SJCRH30 (cell line): Measurements from ENCODE around the gene PTAFR. TPM values are rescaled to one million over a fixed set of nuclear protein-coding genes. Genes with fewer than 3 reads are reported as not detected.

Experiments
- DNase-seq, 2 experiments: peaks; one replicate each; pipeline ENCODE4 v3.0.0-alpha.2; 2015 to 2020
- H3K27ac ChIP-seq: fragments of 250-450 bp; sonication (Bioruptor Pico); 2 replicates; pipeline ENCODE4 v1.5.1; 2020; ENCODE audit warnings: mild to moderate bottlenecking, moderate library complexity
- H3K27me3 ChIP-seq: fragments of 250-450 bp; sonication (Bioruptor Pico); 2 replicates; pipeline ENCODE4 v1.5.1; 2020; ENCODE audit warnings: mild to moderate bottlenecking, moderate library complexity
- H3K36me3 ChIP-seq: fragments of 250-450 bp; sonication (Bioruptor Pico); 2 replicates; pipeline ENCODE4 v1.5.1; 2020; ENCODE audit warnings: mild to moderate bottlenecking, moderate library complexity
- H3K4me1 ChIP-seq: fragments of 250-450 bp; sonication (Bioruptor Pico); 2 replicates; pipeline ENCODE4 v1.5.1; 2020; ENCODE audit warnings: mild to moderate bottlenecking, moderate library complexity
- H3K4me3 ChIP-seq: fragments of 250-450 bp; sonication (Bioruptor Pico); 2 replicates; pipeline ENCODE4 v1.5.1; 2020; ENCODE audit warnings: mild to moderate bottlenecking, moderate library complexity
- H3K9me3 ChIP-seq: fragments of 250-450 bp; sonication (Bioruptor Pico); replicated peaks from 2 replicates; pipeline ENCODE4 v1.5.1; 2020; ENCODE audit warnings: mild to moderate bottlenecking, moderate library complexity
- total RNA-seq: library from RNA; depleted of rRNA; stranded (reverse); fragments of >200 nt; shearing (Covaris generic); gene quantifications from 2 replicates; pipeline ENCODE4 v1.2.3, GENCODE V29; 2014

Gene PTAFR
- total RNA-seq, 1 experiment from 2014 or later, result 0.04 TPM

- DNase-seq, result peak in 1 of 2 experiments; percentile 26
- no peak overlapping the region for H3K27ac ChIP-seq
These were observed 14.6 kb upstream of the PTAFR start for GRCh38 chr1:28190996-28191645.

DNA sequence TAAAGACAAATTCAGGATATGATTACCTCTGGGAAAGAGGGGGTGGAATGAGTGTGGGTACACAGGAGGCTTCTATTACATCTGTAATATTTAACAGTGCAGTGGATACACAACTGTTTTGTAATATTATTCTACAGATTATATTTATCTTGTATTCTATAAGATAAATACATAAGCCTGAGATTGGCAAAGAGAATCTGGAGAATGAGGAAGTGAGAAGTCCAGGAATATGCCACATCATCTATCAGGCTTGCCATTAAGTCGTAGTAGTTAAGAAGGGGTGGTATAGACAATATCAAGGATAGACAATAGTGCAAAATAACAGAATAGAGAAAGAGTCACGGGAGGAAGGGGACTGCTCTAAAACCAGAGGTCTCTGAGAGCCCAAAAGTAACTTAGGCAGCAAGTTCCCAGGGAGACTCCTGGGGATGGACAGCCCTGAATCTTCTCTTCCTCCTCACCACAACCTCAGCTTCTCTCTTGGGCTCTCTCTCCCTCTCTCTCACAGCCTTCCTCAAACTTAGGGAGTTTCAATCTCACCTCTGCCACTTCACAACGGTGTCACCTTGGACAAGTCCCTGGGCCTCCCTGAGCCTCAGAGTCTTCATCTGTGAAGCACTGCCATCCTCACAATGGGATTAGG, 14.0 kb upstream of the PTAFR start:
- H3K27ac ChIP-seq, result no peak overlapping the region
- H3K27me3 ChIP-seq, result 0 out of 2 replicates have a peak, but pooled peaks cover 7% of the 10 kb centered on the region
- no peak for DNase-seq

More at GRCh38 chr1:28190996-28191645, 14.6 kb upstream of the PTAFR start:
- Histone ChIP-seq H3K36me3 (no peaks in the 10 kb centered on the region), H3K27me3 (0 out of 2 replicates have a peak, but pooled peaks cover 7% of the 10 kb centered on the region), H3K9me3 (0 out of 2 replicates have a peak, but pooled peaks cover 2% of the 10 kb centered on the region), H3K4me1 (peaks cover 7% of the 10 kb centered on the region; the same call in 1 of the 2 replicates), H3K4me3 (no peak overlapping the region)

DNA sequence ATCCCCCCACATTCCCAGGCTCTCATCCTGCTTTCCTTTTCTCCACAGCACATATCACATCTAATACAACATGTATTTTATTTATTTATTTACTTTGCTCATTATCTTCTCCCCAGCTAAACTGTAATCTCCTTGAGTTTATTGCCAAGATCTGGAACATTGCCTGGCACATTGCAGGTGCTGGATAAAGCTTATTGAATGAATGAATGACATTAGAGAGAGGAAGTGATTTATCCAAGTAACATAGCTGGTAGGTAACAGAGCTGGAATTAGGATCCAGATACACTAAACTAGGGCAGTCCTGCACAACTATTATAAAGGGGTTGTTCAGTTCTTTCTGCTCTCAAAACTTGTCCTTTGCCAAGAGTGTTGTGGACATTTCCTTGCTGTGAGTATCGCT, 8.6 kb upstream of the PTAFR start:
- H3K27ac ChIP-seq, result no peak overlapping the region
- H3K9me3 ChIP-seq, result 0 out of 2 replicates have a peak, but pooled peaks cover 2% of the 10 kb centered on the region
- no peaks in the 10 kb centered on the region for H3K4me1 ChIP-seq
- H3K36me3 ChIP-seq, result no peaks in the 10 kb centered on the region
- H3K4me3 ChIP-seq, result no peak overlapping the region
- DNase-seq, result no peak
- H3K27me3 ChIP-seq, result peaks cover 7% of the 10 kb centered on the region; the same call in 1 of the 2 replicates

More for the DNA sequence above, 14.0 kb upstream of the PTAFR start:
- H3K4me1 ChIP-seq, result peaks cover 3% of the 10 kb centered on the region; the same call in 1 of the 2 replicates
- H3K9me3 ChIP-seq, result 0 out of 2 replicates have a peak, but pooled peaks cover 2% of the 10 kb centered on the region
- H3K4me3 ChIP-seq, result no peak overlapping the region
- no peaks in the 10 kb centered on the region for H3K36me3 ChIP-seq

DNA sequence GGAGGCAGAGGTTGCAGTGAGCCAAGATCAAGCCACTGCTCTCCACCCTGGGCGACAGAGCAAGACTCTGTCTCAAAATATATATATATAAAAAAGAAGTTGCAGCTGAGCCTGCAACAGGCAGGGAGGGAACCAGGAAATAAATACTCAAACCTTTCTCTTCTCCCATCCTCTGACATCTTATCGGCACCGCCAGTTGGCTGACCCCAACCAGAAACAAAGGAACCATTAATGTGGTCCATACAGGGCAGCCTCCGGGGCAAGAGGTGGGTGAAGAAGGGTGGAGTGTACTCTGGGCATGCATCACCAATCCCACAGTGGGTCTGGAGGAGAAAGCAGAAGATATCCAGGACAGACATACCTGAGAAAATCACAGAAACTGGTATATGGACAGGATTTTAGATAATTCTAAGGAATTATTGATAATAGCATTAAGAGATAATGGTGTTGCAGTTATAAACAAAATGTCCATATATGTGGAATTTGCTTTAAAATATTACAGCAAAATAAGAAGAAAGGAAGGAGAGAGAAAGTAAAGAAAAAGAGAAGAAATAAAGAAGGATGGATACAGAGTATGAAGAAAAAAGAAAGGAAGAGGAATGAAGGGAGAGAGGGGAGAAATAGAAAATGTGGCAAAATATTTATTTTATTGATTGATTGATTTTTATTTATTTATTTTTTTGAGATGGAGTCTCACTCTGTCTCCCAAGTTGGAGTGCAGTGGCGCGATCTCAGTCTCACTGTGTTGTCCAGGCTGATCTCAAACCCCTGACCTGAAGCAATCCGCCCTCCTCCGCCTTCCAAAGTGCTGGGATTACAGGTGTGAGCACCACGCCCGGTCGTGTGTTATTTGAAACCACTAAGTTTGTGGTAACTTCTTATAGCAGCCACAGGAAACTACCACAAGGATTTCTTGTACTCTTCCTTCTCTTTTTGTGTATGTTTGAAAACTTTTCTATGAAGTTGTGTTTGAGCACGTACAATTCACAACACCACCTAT, 4.1 kb upstream of the PTAFR start:
- H3K9me3 ChIP-seq, result no peaks in the 10 kb centered on the region
- no peak for DNase-seq
- no peak overlapping the region for H3K27ac ChIP-seq
- peaks cover 5% of the 10 kb centered on the region; the same call in 1 of the 2 replicates for H3K27me3 ChIP-seq
- H3K4me3 ChIP-seq, result no peak overlapping the region
- no peaks in the 10 kb centered on the region for H3K4me1 ChIP-seq
- H3K36me3 ChIP-seq, result no peaks in the 10 kb centered on the region

- Histone ChIP-seq H3K27ac (no peak overlapping the region), H3K27me3 (peaks cover 6% of the 10 kb centered on the region; the same call in 1 of the 2 replicates), H3K4me3 (no peak overlapping the region), H3K36me3 (no peaks in the 10 kb centered on the region), H3K4me1 (no peaks in the 10 kb centered on the region), H3K9me3 (no peaks in the 10 kb centered on the region)
- DNase-seq, result no peak
These were observed 2.4 kb upstream of the PTAFR start for GRCh38 chr1:28178690-28179485.

GRCh38 chr1:28175955-28176485, 470 bp downstream of the PTAFR start:
- H3K4me1 ChIP-seq, result no peaks in the 10 kb centered on the region
- peaks cover 6% of the 10 kb centered on the region; the same call in 1 of the 2 replicates for H3K27me3 ChIP-seq
- no peaks in the 10 kb centered on the region for H3K36me3 ChIP-seq
- H3K9me3 ChIP-seq, result no peaks in the 10 kb centered on the region
- no peak overlapping the region for H3K4me3 ChIP-seq
- no peak for DNase-seq
- H3K27ac ChIP-seq, result no peak overlapping the region

DNA sequence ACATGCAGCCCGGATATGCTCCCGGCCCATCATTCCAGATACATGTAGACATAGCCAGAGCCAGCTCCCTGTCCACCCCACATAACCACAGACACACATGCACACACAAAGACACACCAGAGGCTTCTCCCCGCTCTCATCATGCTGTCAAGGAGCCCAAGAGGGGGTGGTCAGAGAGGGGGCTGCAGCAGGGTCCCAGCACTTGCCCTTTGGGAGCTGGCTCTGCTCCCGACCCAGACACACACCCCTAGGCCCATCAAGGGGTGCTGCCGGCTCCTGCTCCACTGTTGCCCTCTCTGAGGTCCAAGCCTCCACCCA, 2.6 kb downstream of the PTAFR start:
- H3K4me1 ChIP-seq, result no peaks in the 10 kb centered on the region
- 0 out of 2 replicates have a peak, but pooled peaks cover 6% of the 10 kb centered on the region for H3K27me3 ChIP-seq
- no peaks in the 10 kb centered on the region for H3K9me3 ChIP-seq
- DNase-seq, result peak in 1 of 2 experiments; percentile 22
- H3K27ac ChIP-seq, result no peak overlapping the region
- H3K36me3 ChIP-seq, result no peaks in the 10 kb centered on the region
- no peak overlapping the region for H3K4me3 ChIP-seq

- no peaks in the 10 kb centered on the region for H3K9me3 ChIP-seq
- no peak for DNase-seq
- no peak overlapping the region for H3K4me3 ChIP-seq
- 0 out of 2 replicates have a peak, but pooled peaks cover 6% of the 10 kb centered on the region for H3K27me3 ChIP-seq
- no peaks in the 10 kb centered on the region for H3K4me1 ChIP-seq
- H3K27ac ChIP-seq, result no peak overlapping the region
- H3K36me3 ChIP-seq, result no peaks in the 10 kb centered on the region
These were observed 3.1 kb downstream of the PTAFR start for GRCh38 chr1:28173151-28173979.

GRCh38 chr1:28172713-28173150, 3.8 kb downstream of the PTAFR start:
- Histone ChIP-seq H3K4me3 (no peak overlapping the region), H3K4me1 (no peaks in the 10 kb centered on the region), H3K36me3 (no peaks in the 10 kb centered on the region), H3K27ac (no peak overlapping the region), H3K27me3 (0 out of 2 replicates have a peak, but pooled peaks cover 6% of the 10 kb centered on the region), H3K9me3 (no peaks in the 10 kb centered on the region)
- no peak for DNase-seq

- Histone ChIP-seq H3K27ac (no peak overlapping the region), H3K4me3 (no peak overlapping the region), H3K27me3 (0 out of 2 replicates have a peak, but pooled peaks cover 6% of the 10 kb centered on the region), H3K36me3 (no peaks in the 10 kb centered on the region), H3K9me3 (no peaks in the 10 kb centered on the region), H3K4me1 (no peaks in the 10 kb centered on the region)
- DNase-seq, result no peak
These were observed 5.2 kb downstream of the PTAFR start for GRCh38 chr1:28171246-28171645.

DNA sequence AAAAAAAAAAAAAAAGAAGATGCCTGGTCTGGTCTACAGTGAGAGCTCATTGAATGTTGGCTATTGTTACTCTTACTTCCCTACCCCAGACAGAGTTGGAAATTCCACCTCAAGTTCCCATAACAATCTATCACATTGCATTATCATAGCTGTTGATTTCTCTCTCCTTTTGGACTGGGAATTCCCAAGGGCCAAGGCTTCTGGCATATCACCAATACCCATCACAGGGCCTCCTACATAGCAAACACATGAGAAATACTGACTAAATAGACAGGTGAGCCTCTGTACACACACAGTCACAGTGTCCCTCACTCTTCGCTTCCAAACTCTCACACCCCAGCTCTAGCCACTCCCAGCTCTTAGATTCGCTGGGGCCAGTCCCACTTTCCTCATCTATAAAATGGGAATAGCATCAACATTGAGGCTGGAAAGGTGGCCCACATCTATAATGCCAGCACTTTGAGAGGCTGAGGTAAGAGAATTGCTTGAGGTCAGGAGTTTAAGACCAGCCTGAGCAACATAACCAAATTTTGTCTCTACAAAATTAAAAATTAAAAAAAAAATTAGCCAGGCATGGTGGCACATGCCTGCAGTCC, 6.4 kb downstream of the PTAFR start:
- Histone ChIP-seq H3K27me3 (no peaks in the 10 kb centered on the region), H3K9me3 (no peaks in the 10 kb centered on the region), H3K27ac (no peak overlapping the region), H3K4me3 (no peak overlapping the region), H3K36me3 (no peaks in the 10 kb centered on the region), H3K4me1 (no peaks in the 10 kb centered on the region)
- DNase-seq, result no peak

GRCh38 chr1:28163496-28164161, 12.9 kb downstream of the PTAFR start:
- no peak overlapping the region for H3K27ac ChIP-seq
- H3K27me3 ChIP-seq, result no peaks in the 10 kb centered on the region; the same call in 1 of the 2 replicates
- no peaks in the 10 kb centered on the region for H3K4me1 ChIP-seq
- DNase-seq, result no peak
- H3K4me3 ChIP-seq, result no peak overlapping the region
- no peaks in the 10 kb centered on the region for H3K36me3 ChIP-seq
- no peaks in the 10 kb centered on the region for H3K9me3 ChIP-seq
